ENCODE measurements around the gene GPR61.

GPR61 gene

DNA sequence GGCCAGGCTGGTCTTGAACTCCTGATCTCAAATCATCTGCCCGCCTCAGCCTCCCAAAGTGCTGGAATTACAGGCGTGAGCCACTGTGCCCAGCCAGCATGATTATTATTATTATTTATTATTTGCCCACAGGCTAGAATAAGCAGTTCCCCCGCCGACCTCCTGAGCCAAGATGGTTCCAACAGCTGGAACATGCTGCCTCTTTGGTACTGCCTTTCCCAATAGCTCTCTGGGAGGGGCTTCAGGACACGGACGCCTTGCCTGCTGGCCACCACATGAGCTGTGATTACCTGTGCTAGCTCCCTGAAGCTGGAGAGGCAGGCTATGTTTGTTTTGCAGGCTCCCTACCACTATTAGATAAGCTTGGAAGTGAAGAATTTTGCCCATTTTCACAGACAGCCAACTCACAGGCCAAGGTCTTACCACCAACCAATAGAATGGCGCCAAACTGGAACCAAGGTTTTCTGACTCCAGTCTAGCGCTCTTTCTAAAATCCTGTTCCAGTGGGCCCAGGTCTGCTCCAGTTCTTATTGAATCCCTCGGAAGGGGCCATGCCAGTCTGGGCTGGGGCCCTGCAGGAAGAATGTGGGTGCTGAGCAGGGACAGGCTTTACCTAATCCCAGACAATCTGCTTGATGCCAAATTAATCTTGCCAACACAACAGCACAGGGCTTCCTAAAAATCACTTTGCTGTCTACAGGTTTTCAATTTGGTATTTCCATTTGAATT is 2.1 kb upstream of the GPR61 start:
- no peak for DNase-seq

DNA sequence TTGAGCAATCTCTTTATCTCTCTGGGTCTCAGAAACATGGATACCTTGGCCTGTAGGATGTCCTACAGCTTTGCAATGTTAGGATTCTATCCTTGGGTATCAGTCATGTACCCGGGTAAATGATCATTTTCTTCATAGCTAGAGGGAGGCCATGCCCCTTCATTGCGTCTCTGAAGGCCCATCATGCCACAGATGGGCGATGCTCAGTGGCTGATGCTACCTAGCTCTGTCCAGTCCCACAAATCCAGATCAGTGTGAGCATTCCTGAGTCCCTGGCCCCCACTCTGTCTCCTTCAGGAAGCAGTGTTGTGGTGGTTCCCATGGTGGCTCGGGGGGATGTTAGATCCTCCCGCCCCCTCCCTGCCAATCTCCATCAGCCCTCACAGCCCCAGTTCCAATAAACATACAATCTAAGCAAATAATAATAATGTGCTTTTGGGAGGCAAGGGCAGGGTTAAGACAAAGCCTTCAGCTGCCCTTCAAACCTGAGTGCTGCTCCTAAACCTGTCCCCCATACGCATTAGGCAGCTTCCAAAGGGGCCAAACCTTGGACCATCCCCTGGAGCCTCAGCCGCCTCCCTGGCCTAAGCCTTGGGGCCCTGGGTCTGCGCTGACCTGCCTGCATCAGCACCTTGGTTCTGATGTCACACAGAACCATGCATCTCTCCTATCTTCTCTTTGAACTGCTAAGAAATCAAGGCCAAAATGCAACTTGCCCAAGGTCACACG is 681 bp upstream of the GPR61 start:
- no peak for DNase-seq

DNA sequence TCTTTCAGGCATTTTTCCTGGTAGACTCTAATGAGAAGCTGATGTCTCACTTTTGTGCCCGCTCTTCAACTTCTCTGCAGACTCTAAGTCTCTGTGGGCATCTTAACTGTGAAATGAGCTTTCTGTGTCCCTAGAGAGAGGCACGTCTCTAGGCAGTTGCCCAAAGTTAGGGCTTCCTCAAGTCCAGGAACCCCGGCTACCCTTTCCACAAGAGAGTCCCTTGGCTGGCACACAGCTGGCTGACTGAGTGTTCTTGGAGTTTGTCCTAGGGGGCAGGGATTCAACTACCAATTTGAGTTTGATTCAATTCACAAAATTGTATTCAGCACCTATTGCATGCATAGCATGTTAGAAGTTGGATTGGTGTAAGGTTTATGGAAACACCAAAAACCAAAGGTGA is 1.4 kb downstream of the GPR61 start:
- DNase-seq = no peak

DNA sequence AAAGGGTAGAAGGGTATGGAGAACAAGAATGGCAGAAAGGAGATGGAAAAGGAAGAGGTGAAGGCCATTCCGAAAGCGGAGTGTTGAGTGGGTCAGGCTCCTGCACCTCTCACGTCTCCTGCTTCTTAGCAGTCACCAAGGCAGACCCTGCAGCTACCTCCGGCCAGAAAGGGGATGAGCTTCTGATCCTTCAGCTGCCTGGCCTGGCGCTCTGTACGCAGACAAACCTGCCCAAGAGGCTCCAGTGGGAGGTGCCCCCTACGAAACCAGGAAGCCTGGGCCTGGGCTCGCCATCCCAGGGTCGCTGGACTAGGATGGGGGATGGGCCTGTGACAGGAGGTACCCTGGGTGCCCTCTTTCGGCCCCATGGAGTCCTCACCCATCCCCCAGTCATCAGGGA is 3.0 kb downstream of the GPR61 start:
- DNase-seq = no peak

DNA sequence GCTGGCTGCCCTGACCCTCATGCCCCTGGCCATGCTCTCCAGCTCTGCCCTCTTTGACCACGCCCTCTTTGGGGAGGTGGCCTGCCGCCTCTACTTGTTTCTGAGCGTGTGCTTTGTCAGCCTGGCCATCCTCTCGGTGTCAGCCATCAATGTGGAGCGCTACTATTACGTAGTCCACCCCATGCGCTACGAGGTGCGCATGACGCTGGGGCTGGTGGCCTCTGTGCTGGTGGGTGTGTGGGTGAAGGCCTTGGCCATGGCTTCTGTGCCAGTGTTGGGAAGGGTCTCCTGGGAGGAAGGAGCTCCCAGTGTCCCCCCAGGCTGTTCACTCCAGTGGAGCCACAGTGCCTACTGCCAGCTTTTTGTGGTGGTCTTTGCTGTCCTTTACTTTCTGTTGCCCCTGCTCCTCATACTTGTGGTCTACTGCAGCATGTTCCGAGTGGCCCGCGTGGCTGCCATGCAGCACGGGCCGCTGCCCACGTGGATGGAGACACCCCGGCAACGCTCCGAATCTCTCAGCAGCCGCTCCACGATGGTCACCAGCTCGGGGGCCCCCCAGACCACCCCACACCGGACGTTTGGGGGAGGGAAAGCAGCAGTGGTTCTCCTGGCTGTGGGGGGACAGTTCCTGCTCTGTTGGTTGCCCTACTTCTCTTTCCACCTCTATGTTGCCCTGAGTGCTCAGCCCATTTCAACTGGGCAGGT is 3.8 kb downstream of the GPR61 start:
- DNase-seq = no peak

DNA sequence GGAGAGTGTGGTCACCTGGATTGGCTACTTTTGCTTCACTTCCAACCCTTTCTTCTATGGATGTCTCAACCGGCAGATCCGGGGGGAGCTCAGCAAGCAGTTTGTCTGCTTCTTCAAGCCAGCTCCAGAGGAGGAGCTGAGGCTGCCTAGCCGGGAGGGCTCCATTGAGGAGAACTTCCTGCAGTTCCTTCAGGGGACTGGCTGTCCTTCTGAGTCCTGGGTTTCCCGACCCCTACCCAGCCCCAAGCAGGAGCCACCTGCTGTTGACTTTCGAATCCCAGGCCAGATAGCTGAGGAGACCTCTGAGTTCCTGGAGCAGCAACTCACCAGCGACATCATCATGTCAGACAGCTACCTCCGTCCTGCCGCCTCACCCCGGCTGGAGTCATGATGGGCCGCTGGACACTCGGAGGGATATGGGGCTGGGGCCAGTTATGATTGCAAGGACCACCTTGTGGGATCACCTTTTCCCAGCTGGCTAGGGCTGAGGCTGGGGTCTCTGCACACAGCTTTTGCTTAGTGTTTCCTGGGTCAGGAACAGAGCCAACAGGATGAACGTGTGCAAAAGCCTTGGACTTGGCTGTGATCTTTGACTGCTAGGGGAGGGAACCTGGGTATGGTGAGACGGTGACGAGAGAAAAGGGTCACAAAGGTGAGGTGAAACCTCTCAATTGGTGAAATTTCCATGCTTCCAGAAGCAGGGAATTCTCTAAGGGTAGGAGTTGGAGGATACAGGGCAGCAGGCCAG is 4.5 kb downstream of the GPR61 start:
- DNase-seq = no peak

DNA sequence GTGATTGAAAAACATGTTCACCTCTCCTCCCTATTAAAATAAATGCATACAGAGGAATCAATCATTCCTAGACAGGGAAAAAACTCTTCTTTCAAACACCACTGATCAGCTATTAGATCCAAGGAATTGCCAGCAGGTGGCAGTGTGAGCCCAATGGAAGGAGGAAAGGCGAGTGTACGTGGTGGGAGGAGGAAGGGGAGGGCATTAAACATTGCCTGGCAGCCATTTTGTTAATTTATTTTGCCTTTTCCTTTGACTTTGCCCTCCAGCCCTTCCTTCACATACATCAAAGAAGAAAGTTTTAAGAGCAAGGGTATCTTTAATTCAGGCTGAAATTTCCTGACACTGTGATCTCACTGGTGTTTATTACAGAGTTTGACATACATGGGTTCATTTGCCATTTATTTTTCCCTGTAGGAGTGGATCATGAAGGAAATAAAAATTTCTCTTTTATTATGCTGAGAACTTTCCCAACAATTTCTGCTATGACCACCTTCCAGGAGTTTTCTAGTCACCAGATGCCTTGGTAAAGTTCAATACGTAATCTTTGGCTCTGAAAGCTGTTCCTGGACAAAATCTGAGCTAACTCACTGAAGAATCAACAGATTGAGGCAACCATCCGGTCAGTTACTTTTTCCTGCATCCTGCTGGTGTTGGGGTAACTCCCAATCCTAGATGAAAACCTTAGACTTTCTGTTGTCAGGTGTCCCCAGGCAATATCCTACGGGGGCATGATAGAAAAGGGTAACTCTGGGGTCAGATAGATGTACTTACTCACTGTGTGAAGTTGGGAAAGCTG is 6.8 kb downstream of the GPR61 start:
- peak; percentile 86 for DNase-seq

DNA sequence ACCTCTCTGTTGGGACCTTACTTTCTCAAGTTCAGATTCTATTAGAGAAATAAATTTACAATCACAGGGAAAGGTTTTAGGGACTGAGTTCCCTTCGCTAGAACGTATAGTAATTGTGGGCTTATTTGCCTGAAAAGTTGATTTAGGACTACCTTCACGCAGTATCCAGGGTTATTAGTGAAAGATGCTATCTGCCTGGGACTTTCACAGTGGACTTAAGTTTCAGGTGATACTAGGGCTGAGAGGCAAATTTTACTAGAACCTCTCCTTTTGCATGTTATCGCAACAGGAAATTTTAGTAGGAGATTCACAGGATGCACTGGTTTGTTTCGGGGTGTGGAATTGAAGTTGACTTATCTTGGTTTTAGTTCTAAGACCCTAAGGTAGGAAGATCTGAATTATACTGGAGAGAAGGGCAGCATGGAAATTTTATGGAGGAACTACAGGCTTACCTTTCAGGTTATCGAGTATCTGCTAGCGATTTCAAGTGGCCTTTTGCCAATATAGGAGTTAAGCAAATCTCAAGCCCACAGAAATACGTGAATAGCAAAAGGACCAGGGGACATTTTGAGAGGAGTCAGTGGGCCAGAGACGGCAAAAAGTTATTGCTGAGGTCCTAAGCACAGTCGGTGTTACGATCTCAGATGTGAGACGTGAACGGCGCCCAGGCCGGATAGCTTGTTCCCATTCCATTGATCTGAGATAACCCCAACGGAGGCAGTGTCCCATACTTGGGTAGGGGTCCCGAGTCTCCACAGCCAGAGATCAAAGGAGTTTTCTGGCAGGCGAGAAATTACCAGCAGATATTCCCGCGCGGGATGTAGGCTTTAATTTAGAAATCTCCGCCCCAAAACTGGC is 8.0 kb downstream of the GPR61 start:
- peak; percentile 35 for DNase-seq

DNA sequence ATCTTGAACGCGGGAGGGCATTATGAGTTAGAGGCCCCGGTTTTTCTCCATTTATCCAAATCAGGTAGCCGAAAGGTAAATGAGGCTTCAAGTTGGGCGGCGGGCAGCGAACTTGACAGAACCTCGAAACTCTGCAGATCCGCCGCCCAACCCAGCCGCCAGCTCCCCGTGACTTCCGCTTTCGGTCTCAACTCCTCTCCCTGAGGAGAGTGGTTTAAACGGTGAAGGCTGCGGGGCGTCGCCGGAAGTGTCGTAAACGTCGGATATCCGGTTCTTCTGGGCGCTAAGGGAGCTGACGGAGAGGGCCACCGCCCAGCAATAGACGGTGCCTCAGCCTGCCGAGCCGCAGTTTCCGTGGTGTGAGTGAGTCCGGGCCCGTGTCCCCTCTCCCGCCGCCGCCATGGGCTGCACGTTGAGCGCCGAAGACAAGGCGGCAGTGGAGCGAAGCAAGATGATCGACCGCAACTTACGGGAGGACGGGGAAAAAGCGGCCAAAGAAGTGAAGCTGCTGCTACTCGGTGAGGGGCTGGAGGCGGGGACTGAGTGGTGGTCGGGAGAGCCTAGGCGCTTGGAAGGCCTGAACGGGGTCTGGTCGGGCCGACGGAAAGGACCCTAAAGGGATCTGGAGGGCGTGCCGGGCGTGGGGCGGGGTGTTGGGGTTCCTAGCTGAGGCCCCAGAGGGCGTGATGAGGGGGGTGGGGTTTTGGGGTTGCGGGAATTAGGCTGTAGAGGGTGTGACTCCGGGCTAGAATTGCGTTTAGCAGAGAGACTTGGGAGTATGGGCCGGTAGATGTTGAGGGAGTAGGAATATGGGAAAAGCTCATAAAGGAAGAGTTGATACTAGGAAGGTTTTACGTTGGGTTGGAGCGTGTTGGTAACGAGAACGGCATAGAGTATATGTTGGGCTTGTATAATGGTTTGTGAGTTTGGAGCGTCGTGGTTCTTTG is 8.9 kb downstream of the GPR61 start, which contains the start of gene GNAI3:
Gene GNAI3 (plus strand): TSS at position 295 of the 947 bp plus-strand sequence. CDS start 106 bp downstream, at position 401.
- peak; percentile 92 for DNase-seq

DNA sequence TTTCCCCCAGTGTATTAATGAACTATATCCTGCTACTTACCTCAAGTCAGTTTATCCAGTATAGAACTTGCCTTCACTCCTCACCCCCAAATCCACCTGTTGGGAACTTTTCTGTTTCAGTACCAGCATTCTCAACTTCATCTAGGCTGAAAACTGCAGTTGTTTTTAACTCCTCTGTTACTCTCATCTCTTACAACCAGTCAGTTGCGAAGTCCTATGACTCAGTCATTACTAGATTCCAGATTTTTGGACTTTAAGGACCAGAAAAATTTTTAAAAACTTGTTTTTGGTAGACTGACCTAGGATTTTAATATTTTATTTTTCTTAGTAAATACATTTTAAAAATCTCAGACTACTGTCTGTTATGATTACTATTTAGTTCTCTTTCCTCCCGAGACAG is 16.9 kb downstream of the GPR61 start:
- no peak for DNase-seq

DNA sequence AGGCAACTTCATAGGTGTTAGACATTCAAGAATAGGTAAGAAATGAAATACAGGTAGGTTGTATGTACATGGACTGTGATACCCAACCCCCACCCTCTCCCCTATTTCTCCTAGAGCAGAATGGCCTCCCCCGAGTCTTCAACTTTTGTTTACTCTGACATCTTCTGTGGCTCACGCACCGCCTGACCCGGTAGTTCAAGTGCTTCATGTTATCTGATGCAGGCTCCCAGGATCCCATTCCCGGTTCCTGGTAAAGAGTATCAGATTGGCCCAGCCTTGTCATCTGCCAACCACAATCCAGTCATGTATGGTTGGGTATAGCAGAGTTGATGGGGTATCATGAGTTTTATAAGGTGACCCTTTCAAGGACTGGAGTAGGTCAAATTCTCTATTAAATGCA is 17.8 kb downstream of the GPR61 start:
- no peak for DNase-seq

DNA sequence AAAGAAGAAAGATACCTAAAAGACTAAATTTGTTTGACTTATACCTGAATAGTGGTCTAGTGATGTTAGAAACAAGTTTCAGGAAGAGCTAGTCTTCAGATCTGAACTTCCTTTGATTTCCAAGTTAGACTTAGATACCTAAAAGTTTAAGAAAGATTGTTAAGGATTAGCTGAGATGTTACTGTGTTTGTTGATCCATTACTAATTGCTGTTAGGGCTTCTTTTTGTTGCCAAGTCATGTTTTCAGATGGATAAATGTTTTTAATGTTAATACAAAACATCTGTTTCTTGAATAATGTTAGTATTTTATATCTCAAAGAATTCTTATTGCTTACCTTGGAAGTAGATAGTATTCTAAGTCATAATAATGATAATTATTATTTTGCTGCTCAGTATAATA is 20.3 kb downstream of the GPR61 start:
- no peak for DNase-seq

DNA sequence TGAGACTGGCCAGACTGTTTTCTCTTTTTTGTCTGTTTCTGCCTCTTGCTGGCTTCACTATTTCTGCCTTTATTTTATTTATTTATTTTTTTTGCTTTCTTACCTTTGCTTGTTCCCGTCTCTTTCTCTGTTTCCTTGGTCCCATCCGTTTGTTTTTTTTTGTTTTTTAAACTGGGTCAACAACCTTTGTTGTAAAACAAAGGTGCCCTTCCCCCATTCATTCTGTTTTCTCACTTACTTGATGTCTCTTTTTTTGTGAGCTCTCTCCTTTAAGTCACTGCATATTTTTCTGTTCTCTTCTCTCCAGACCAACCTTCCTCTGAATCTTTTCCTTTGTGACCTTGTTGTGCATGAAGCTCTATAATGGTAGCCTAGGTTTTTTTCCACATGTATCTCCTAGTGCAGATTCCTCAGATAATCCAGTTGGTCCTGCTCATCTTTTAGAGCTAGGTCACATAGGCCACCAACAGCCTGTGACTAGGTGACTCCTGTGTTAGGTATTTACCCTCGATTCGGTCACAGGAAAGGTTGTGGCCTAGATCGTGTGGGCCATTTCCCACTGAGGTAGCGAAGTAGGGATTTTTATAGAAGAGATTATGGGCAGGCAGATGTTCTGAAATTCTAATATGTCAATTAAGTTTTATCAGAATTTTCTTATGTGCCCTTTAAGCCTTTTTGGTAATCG is 24.7 kb downstream of the GPR61 start:
- no peak for DNase-seq

DNA sequence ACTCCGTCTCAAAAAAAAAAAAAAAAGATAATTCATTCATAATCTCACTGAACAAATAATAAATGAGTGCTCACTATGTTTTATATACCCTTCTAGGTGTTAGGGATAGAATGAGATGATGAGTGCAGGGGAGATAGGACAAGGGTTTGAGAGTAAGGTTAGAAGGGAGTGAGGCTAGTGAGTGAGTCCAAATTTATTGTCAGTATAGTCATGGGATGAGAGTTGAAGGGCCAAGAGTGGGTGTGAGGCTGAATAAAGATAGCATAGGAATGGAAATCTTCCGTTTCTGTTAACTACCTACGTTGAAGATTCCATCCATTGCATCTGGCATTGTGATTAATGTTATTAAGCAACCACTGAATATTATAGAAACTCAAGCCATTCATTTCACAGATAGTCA is 25.6 kb downstream of the GPR61 start:
- no peak for DNase-seq

DNA sequence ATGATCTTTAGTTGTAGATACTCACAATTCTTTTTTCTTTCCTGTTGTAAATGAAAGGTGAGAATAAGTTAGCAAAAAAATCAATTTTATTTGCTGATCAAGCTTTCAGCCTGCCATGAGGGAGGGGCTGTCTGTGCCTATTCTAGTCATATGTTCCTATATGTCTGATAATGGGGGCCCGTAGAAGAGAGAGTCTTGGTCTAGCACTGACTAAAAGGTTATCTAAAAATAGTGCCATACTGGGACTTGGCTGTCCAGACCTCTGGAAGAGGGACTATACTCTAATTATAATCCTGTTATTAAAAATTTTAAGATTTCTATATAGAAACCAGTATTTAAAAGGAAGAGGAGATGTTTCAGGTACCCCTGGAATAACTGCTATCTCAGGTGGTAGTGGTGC is 27.3 kb downstream of the GPR61 start:
- no peak for DNase-seq

DNA sequence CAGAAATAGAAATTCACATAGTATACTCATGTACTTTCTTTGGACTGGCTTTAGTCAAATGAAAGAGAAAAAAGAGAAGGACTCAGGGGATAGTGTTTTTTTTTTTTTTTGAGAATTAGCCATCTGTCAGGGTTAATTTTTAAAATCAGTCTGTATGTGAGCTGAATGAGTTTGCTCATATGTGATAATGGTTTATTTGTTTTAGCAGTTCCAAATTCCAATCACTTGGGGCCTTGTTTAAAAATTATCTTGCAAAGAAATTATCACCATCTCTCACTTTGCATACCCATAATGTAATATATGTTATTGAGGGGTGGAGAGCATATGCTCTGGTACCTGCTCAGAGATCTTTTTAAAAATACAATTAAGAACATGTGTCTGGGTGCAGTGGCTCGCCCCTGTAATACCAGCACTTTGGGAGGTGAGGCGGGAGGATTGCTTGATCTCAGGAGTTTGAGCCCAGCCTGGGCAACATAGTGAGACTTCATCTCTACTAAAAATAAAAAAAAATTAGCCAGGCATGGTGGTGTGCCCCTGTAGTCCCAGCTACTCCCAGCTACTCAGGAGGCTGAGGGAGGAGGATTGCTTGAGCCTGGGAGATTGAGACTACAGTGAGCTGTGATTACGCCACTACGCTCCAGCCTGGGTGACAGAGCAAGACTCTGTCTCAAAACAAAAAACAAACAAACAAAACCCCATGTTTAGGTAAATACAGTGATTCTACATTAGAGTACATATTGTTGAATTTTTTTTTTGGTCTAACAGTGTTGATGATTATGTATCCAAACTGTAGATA is 28.4 kb downstream of the GPR61 start:
- DNase-seq = peak; percentile 35

DNA sequence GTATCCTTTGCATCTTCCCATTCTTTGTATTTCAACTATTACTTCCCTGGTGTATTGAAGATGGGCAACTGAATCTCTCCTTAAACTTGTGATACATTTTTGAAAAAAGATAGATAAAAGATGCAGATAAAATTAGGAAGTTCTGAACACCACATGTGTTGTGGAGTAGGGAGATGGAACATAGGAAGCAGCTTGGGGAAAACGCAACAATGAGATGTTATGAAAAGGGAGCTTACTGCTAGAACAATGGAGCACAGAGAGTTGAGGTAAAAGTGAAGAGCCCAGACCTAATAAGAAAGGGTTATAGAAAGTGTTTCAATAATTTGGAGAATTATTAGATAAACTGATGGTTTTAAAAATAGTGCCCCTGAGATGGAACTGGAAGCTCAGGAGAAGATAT is 29.7 kb downstream of the GPR61 start:
- DNase-seq = no peak

DNA sequence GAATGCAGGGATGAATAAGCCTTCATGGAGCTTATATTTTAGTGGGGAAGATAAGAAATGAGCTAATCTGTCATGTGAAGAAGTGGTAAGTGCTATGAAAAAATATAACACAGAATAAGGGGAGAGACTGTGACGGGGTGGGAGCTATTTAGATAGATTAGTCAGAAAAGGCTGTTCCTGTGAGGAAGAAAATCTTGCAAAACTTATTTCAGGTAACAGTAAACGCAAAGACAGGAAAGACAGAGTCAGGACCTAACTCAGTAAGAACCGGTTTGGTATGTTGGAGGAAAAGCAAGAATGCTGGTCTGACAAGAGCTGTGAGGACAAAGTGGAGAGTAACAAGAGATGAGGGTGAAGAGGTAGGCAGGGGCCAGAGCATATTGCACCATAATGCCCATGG is 30.7 kb downstream of the GPR61 start:
- no peak for DNase-seq

DNA sequence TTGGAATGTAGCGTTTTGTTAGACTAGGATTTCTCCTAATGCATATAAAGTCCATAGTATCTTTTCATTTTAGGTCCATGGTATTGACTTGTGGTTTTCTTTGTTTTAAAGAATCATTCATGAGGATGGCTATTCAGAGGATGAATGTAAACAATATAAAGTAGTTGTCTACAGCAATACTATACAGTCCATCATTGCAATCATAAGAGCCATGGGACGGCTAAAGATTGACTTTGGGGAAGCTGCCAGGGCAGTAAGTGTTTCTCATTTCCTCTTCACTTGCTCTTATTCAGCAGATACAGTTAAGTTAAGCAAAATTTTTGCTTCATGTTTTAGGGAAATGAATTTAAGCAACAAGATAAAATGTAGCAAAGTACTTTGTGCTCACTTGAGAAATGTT is 34.1 kb downstream of the GPR61 start:
- no peak for DNase-seq

Measured in NCI-H69 (cell line).